Nephron progenitor cell (in vitro differentiated cells): ENCODE data around the gene APBA1.

Experiments used
- DNase-seq: peaks from one replicate; pipeline ENCODE4 v3.0.0; 2021
- H3K27ac Mint-ChIP-seq: 2 replicates; pipeline ENCODE4 v1.8.0; 2021; ENCODE audit warnings: mild to moderate bottlenecking, moderate library complexity, mixed read lengths
- H3K27me3 Mint-ChIP-seq: 2 replicates; pipeline ENCODE4 v1.8.0; 2021; ENCODE audit warnings: mild to moderate bottlenecking, low read depth, mixed read lengths; ENCODE audit not compliant: poor library complexity
- H3K36me3 Mint-ChIP-seq: 2 replicates; pipeline ENCODE4 v1.8.0; 2021; ENCODE audit warnings: low read depth, mixed read lengths
- H3K4me1 Mint-ChIP-seq: 2 replicates; pipeline ENCODE4 v1.8.0; 2021; ENCODE audit warnings: mixed read lengths
- H3K4me3 Mint-ChIP-seq: 2 replicates; pipeline ENCODE4 v1.8.0; 2021; ENCODE audit warnings: mild to moderate bottlenecking, moderate library complexity, mixed read lengths
- H3K9me3 Mint-ChIP-seq: 2 replicates; pipeline ENCODE4 v1.8.0; 2021; ENCODE audit warnings: mild to moderate bottlenecking, moderate library complexity, mixed read lengths
- CTCF ChIP-seq: fragments of 200-600 bp; sonication (generic); IDR thresholded peaks from 2 replicates; pipeline ENCODE4 v1.5.0; 2021; ENCODE audit warnings: antibody characterized with exemption

Gene APBA1

DNA sequence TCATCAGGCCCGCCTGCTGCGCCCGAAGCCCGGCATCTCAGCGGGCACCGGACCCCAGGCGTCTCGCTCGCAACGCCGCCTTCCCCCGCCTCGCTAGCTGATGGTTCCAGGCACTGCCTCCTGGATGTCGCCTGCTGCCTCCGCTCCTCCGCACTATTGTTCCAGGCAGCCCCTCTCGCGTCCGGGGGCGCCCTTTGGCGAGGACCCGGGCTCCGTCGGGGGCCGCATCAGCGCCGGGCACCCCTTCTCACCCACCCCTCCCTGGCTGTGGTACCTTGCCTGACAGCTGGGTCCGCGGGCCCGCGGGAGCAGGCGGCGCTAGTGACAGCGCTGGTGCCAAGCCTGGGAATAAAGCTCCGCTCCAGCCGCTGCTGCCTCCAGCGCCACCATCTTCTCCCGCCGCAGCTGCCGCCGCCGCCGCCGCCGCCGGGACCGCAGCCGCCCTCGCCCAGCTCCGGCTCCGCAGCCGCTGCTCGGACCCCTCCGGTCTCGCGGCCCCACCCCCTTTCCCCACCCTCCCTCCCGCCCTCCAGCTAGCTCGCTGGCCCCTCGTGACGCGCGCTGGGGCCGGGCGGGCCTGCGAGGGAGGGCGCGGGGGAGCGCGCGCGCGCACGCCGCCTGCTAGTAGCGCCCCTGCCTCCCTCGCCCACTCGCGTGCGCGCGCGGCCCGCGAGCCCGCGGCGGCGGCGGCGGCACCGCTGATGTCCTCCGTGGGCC is at the start of gene APBA1:
APBA1 (minus strand) TSS at position 493 of the 717 bp plus-strand sequence.
- peak; percentile 78 for DNase-seq
- Mint-ChIP-seq H3K27ac (no peak within 1 kb of the TSS), H3K36me3 (no peaks in the 10 kb centered on the region), H3K4me1 (peaks cover 23% of the 10 kb centered on the region), H3K4me3 (peak within 1 kb of the TSS; percentile 81), H3K27me3 (no peaks in the 10 kb centered on the region), H3K9me3 (no peaks in the 10 kb centered on the region)
- TF ChIP-seq CTCF, result no peak

DNA sequence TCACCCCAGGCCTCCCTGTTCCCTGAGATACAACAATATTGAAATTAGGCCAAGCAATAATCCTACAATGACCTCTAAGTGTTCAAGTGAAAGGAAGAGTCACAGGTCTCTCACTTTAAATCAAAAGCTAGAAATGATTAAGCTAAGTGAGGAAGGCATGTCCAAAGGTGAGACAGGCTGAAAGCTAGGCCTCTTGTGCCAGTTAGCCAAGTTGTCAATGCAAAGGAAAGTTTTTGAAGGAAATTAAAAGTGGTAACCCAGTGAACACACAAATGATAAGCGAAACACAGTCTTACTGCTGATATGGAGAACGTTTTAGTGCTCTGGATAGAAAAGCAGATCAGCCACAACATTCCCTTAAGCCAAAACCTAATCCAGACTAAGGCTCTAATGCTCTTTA is 47.8 kb upstream of the APBA1 start:
- no peak overlapping the region for H3K27ac Mint-ChIP-seq
- no peak for TF ChIP-seq CTCF
- H3K4me1 Mint-ChIP-seq, result no peaks in the 10 kb centered on the region
- no peak overlapping the region for H3K4me3 Mint-ChIP-seq
- peaks cover 9% of the 10 kb centered on the region for H3K9me3 Mint-ChIP-seq
- H3K27me3 Mint-ChIP-seq, result peaks cover 2% of the 10 kb centered on the region
- peaks cover 63% of the 10 kb centered on the region for H3K36me3 Mint-ChIP-seq
- DNase-seq, result no peak

DNA sequence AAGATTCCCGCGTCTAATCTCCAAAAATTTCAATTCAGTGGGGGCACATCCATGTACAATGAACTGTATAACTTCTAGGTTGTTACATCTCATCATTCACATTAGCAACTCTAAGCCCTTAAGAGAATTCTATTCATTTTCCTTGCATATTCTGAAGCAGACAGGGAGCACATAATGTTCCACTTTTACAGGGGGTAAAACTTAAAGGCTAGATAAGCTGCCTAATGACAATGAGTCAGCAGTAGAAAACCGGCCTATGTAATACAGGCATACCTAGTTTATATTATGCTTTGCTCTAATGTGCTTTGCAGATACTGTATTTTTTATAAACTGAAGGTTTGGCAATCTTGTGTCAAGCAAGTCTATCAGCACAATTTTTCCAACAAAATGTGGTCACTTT is 47.2 kb upstream of the APBA1 start:
- Mint-ChIP-seq H3K4me1 (no peaks in the 10 kb centered on the region), H3K27me3 (peaks cover 2% of the 10 kb centered on the region), H3K4me3 (no peak overlapping the region), H3K9me3 (peaks cover 9% of the 10 kb centered on the region), H3K27ac (no peak overlapping the region), H3K36me3 (peaks cover 59% of the 10 kb centered on the region)
- TF ChIP-seq CTCF, result no peak
- DNase-seq, result no peak

DNA sequence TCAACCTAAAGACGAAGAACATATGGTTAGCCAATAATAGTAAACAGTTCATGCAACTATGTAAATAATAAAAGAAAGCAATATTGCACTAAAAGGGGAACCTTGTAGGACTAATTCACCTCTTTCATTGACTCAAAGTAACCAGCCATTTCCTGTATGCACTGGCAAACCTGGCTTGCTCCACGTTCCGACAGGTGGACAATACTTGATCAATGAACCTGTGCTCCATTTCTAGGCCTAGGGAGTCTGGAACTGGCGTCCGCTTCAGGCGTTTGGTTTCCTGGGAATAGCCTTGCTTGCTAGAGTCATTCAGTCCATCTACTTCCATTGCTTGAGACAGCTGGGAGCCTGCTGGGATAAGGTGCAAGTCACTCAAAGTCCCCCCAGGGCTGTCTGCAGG is 46.0 kb upstream of the APBA1 start:
- Mint-ChIP-seq H3K36me3 (peaks cover 51% of the 10 kb centered on the region), H3K4me3 (no peak overlapping the region), H3K27ac (no peak overlapping the region), H3K27me3 (peaks cover 2% of the 10 kb centered on the region), H3K4me1 (no peaks in the 10 kb centered on the region), H3K9me3 (peaks cover 9% of the 10 kb centered on the region)
- DNase-seq, result no peak
- TF ChIP-seq CTCF, result no peak

- peaks cover 2% of the 10 kb centered on the region for H3K27me3 Mint-ChIP-seq
- no peaks in the 10 kb centered on the region for H3K4me1 Mint-ChIP-seq
- peaks cover 4% of the 10 kb centered on the region for H3K9me3 Mint-ChIP-seq
- H3K36me3 Mint-ChIP-seq, result peaks cover 27% of the 10 kb centered on the region
- no peak for TF ChIP-seq CTCF
- H3K27ac Mint-ChIP-seq, result no peak overlapping the region
- no peak overlapping the region for H3K4me3 Mint-ChIP-seq
- DNase-seq, result no peak
Measured at GRCh38 chr9:69715825-69716224, 43.7 kb upstream of the APBA1 start.

- TF ChIP-seq CTCF, result no peak
- no peak for DNase-seq
- Mint-ChIP-seq H3K36me3 (peaks cover 20% of the 10 kb centered on the region), H3K9me3 (no peaks in the 10 kb centered on the region), H3K27ac (peak overlapping the region; percentile 11), H3K27me3 (peaks cover 2% of the 10 kb centered on the region), H3K4me3 (no peak overlapping the region), H3K4me1 (no peaks in the 10 kb centered on the region)
Measured at GRCh38 chr9:69715096-69715495, 42.9 kb upstream of the APBA1 start.
